A673 (cell line): ENCODE measurements around the gene DIP2A. TPM values are rescaled to one million over a fixed set of nuclear protein-coding genes. Genes with fewer than 3 reads are reported as not detected.

Source experiments
- BruUV-seq: library from RNA; stranded (reverse); fragments of 400-500 nt; replicated peaks from 2 replicates; lab custom pipeline; 2021; lab: Mats Ljungman, UMichigan
- CTCF ChIA-PET: fragments of 300-600 bp; sonication (Branson Sonifier 250); formaldehyde crosslinking; loops from one replicate; lab custom pipeline; 2022; ENCODE audit warnings: antibody characterized with exemption; lab: Charles Lee
- POLR2A ChIA-PET: fragments of 300-600 bp; sonication (Branson Sonifier 250); formaldehyde crosslinking; loops from one replicate; lab custom pipeline; 2022; ENCODE audit warnings: antibody characterized with exemption; ENCODE audit not compliant: low non-redundant PET; lab: Charles Lee
- DNase-seq: peaks from one replicate; pipeline ENCODE4 v3.0.0-alpha.2; 2015; ENCODE audit warnings: low spot score
- H3K27ac ChIP-seq: fragments of 200-600 bp; sonication (generic); 2 replicates; pipeline ENCODE4 v1.5.1; 2016; ENCODE audit warnings: mixed run types, low read depth, mild to moderate bottlenecking, mixed read lengths, antibody characterized with exemption, low read length; ENCODE audit not compliant: poor library complexity, severe bottlenecking
- H3K27me3 ChIP-seq: fragments of 200-600 bp; sonication (generic); replicated peaks from 2 replicates; pipeline ENCODE4 v1.6.1; 2017; ENCODE audit warnings: mixed run types, low read depth, mild to moderate bottlenecking, mixed read lengths, antibody characterized with exemption, low read length; ENCODE audit not compliant: insufficient read depth, poor library complexity
- H3K36me3 ChIP-seq: fragments of 200-600 bp; sonication (generic); 2 replicates; pipeline ENCODE4 v1.6.1; 2016; ENCODE audit warnings: mixed run types, mild to moderate bottlenecking, mixed read lengths, antibody characterized with exemption, low read length; ENCODE audit not compliant: insufficient read depth, poor library complexity, severe bottlenecking
- H3K4me1 ChIP-seq: fragments of 200-600 bp; sonication (generic); 2 replicates; pipeline ENCODE4 v1.6.1; 2017; ENCODE audit warnings: mixed run types, mild to moderate bottlenecking, mixed read lengths, antibody characterized with exemption, low read length; ENCODE audit not compliant: insufficient read depth, poor library complexity, severe bottlenecking
- H3K4me3 ChIP-seq: fragments of 200-600 bp; sonication (generic); 2 replicates; pipeline ENCODE4 v1.5.1; 2016; ENCODE audit warnings: low read depth, mixed run types, mild to moderate bottlenecking, mixed read lengths, low read length; ENCODE audit not compliant: poor library complexity, severe bottlenecking
- H3K9me3 ChIP-seq: fragments of 200-600 bp; sonication (generic); 2 replicates; pipeline ENCODE4 v1.6.1; 2016; ENCODE audit warnings: mixed run types, low read depth, mild to moderate bottlenecking, mixed read lengths, antibody characterized with exemption, low read length; ENCODE audit not compliant: poor library complexity, severe bottlenecking
- CTCF ChIP-seq: fragments of 300-800, 200-600 bp; sonication (generic); conservative IDR thresholded peaks from 2 replicates; pipeline ENCODE4 v1.5.1; 2017; ENCODE audit warnings: low read depth, mild to moderate bottlenecking, antibody characterized with exemption, low read length, moderate library complexity, mixed read lengths
- EZH2 ChIP-seq: fragments of 200-600 bp; sonication (generic); IDR thresholded peaks from 2 replicates; pipeline ENCODE4 v1.6.1; 2017; ENCODE audit warnings: borderline replicate concordance, low read depth, mild to moderate bottlenecking, mixed read lengths, antibody characterized with exemption, low read length; ENCODE audit not compliant: poor library complexity, severe bottlenecking
- intact Hi-C: fragments of 100-400 bp; cut with micrococcal nuclease; formaldehyde crosslinking; loops from one replicate; pipeline ENCODE4 v1.10.0; 2022; ENCODE audit not compliant: unreplicated experiment
- total RNA-seq: library from RNA; stranded (reverse); gene quantifications from 2 replicates; pipeline ENCODE4 v1.2.3, GENCODE V29; 2021

The DIP2A gene
- total RNA-seq, 1 experiment from 2014 or later: 37.3 TPM

GRCh38 chr21:46545363-46545762 is 86.7 kb downstream of the DIP2A start:
- Histone ChIP-seq H3K36me3 (peaks cover 22% of the 10 kb centered on the region), H3K27me3 (no peaks in the 10 kb centered on the region), H3K27ac (no peak overlapping the region), H3K4me1 (no peaks in the 10 kb centered on the region), H3K4me3 (no peak overlapping the region), H3K9me3 (no peaks in the 10 kb centered on the region)
- TF ChIP-seq CTCF (no peak), EZH2 (no peak)
- POLR2A ChIA-PET: no interaction called here
- BruUV-seq: no TSS peak
- CTCF ChIA-PET: no interaction called here
- no peak for DNase-seq
- intact Hi-C loops: no loop called here

GRCh38 chr21:46545911-46546310 is 87.2 kb downstream of the DIP2A start:
- Histone ChIP-seq H3K4me3 (no peak overlapping the region), H3K36me3 (peaks cover 22% of the 10 kb centered on the region), H3K4me1 (no peaks in the 10 kb centered on the region), H3K9me3 (no peaks in the 10 kb centered on the region), H3K27ac (no peak overlapping the region), H3K27me3 (no peaks in the 10 kb centered on the region)
- ChIA-PET POLR2A (no interaction called here), CTCF (no interaction called here)
- intact Hi-C loops: no loop called here
- no TSS peak for BruUV-seq
- TF ChIP-seq CTCF: no peak
- TF ChIP-seq EZH2: no peak
- DNase-seq: no peak

GRCh38 chr21:46546799-46547198 is 88.1 kb downstream of the DIP2A start:
- no peak for DNase-seq
- Histone ChIP-seq H3K4me1 (no peaks in the 10 kb centered on the region), H3K36me3 (peaks cover 22% of the 10 kb centered on the region), H3K9me3 (no peaks in the 10 kb centered on the region), H3K4me3 (no peak overlapping the region), H3K27me3 (no peaks in the 10 kb centered on the region), H3K27ac (no peak overlapping the region)
- ChIA-PET POLR2A (no interaction called here), CTCF (no interaction called here)
- no TSS peak for BruUV-seq
- TF ChIP-seq CTCF (no peak), EZH2 (no peak)
- intact Hi-C loops: no loop called here
